Mononuclear cell (primary cell): Measurements from ENCODE around the gene PPP4R4. TPM values are rescaled to one million over a fixed set of nuclear protein-coding genes. Genes with fewer than 3 reads are reported as not detected.

Experiments used
- H3K27me3 ChIP-seq: 2 replicates; pipeline ENCODE4 v1.6.0; 2011; ENCODE audit warnings: low read length, control low read depth; ENCODE audit not compliant: insufficient read depth
- H3K4me1 ChIP-seq: 2 replicates; pipeline ENCODE4 v1.5.1; 2011; ENCODE audit warnings: mild to moderate bottlenecking, low read length, control low read depth; ENCODE audit not compliant: insufficient read depth
- H3K4me3 ChIP-seq: 2 replicates; pipeline ENCODE4 v1.5.1; 2011; ENCODE audit warnings: mild to moderate bottlenecking, low read length, moderate library complexity
- H3K9me3 ChIP-seq: 2 replicates; pipeline ENCODE4 v1.5.1; 2011; ENCODE audit warnings: low read depth, mild to moderate bottlenecking, control low read depth, low read length
- total RNA-seq: library from RNA; depleted of rRNA; stranded (reverse); fragments of >200 nt; gene quantifications from one replicate; pipeline ENCODE4 v1.2.3, GENCODE V29; 2012

The PPP4R4 gene
- total RNA-seq, 1 donor: 0.84 TPM

- Histone ChIP-seq H3K4me1 (no peaks in the 10 kb centered on the region), H3K9me3 (no peaks in the 10 kb centered on the region), H3K27me3 (no peaks in the 10 kb centered on the region), H3K4me3 (no peak overlapping the region)
Observed at GRCh38 chr14:94313991-94314655, 140.0 kb downstream of the PPP4R4 start.

GRCh38 chr14:94314890-94315289 is 140.8 kb downstream of the PPP4R4 start:
- no peak overlapping the region for H3K4me3 ChIP-seq
- H3K27me3 ChIP-seq: no peaks in the 10 kb centered on the region
- H3K4me1 ChIP-seq: no peaks in the 10 kb centered on the region
- no peaks in the 10 kb centered on the region for H3K9me3 ChIP-seq

GRCh38 chr14:94316692-94317091 is 142.6 kb downstream of the PPP4R4 start:
- Histone ChIP-seq H3K4me3 (no peak overlapping the region), H3K27me3 (no peaks in the 10 kb centered on the region), H3K4me1 (no peaks in the 10 kb centered on the region), H3K9me3 (no peaks in the 10 kb centered on the region)

GRCh38 chr14:94317259-94317658 is 143.1 kb downstream of the PPP4R4 start:
- Histone ChIP-seq H3K27me3 (no peaks in the 10 kb centered on the region), H3K9me3 (no peaks in the 10 kb centered on the region), H3K4me1 (no peaks in the 10 kb centered on the region), H3K4me3 (no peak overlapping the region)

- Histone ChIP-seq H3K27me3 (no peaks in the 10 kb centered on the region), H3K4me1 (no peaks in the 10 kb centered on the region), H3K4me3 (no peak overlapping the region), H3K9me3 (no peaks in the 10 kb centered on the region)
Observed at GRCh38 chr14:94320243-94320642, 146.1 kb downstream of the PPP4R4 start.

- Histone ChIP-seq H3K4me1 (no peaks in the 10 kb centered on the region), H3K9me3 (no peaks in the 10 kb centered on the region), H3K27me3 (no peaks in the 10 kb centered on the region), H3K4me3 (no peak overlapping the region)
Observed at GRCh38 chr14:94321421-94322271, 147.5 kb downstream of the PPP4R4 start.

- Histone ChIP-seq H3K4me1 (no peaks in the 10 kb centered on the region), H3K9me3 (no peaks in the 10 kb centered on the region), H3K4me3 (no peak within 1 kb of the TSS), H3K27me3 (peaks cover under 1% of the 10 kb centered on the region)
Observed at GRCh38 chr14:94322648-94323570, 148.8 kb downstream of the PPP4R4 start, which contains the start of gene SERPINA6. TSS of gene SERPINA6 (minus strand) at chr14:94323336. CDS start at chr14:94314648, 8,688 bp downstream.

GRCh38 chr14:94328196-94328595 is 154.1 kb downstream of the PPP4R4 start:
- Histone ChIP-seq H3K27me3 (peaks cover 2% of the 10 kb centered on the region), H3K4me3 (no peak overlapping the region), H3K4me1 (no peaks in the 10 kb centered on the region), H3K9me3 (no peaks in the 10 kb centered on the region)

Other genes with a start within 250 kb of the PPP4R4 start
- not detected for gene FAM181A, start 247.0 kb upstream of the PPP4R4 start, total RNA-seq
- 2.0 TPM for gene ASB2, start 197.8 kb upstream of the PPP4R4 start, total RNA-seq
- not detected for gene CCDC197, start 177.0 kb upstream of the PPP4R4 start, total RNA-seq
- gene OTUB2, start 148.0 kb upstream of the PPP4R4 start, total RNA-seq: 0.10 TPM
- 319 TPM for gene DDX24, start 93.1 kb upstream of the PPP4R4 start, total RNA-seq
- gene IFI27L1, start 93.0 kb upstream of the PPP4R4 start, total RNA-seq: 1.0 TPM
- 0.84 TPM for gene IFI27, start 63.6 kb upstream of the PPP4R4 start, total RNA-seq
- gene IFI27L2, start 44.7 kb upstream of the PPP4R4 start, total RNA-seq: 23.9 TPM
- not detected for gene SERPINA10, start 118.9 kb downstream of the PPP4R4 start, total RNA-seq
- not detected for gene SERPINA6, start 149.0 kb downstream of the PPP4R4 start, total RNA-seq
- 0.21 TPM for gene SERPINA2, start 192.4 kb downstream of the PPP4R4 start, total RNA-seq
- 453 TPM for gene SERPINA1, start 214.3 kb downstream of the PPP4R4 start, total RNA-seq